H1 (cell line): ENCODE data around the gene DNAJB6. TPM values are rescaled to one million over a fixed set of nuclear protein-coding genes. Genes with fewer than 3 reads are reported as not detected.

Experiments used
- CTCF ChIA-PET: fragments of 300-600 bp; sonication (Branson Sonifier 250); formaldehyde crosslinking; loops from one replicate; lab custom pipeline; 2021; ENCODE audit not compliant: partially characterized antibody; lab: Charles Lee
- POLR2A ChIA-PET: fragments of 300-600 bp; sonication (Branson Sonifier 250); formaldehyde crosslinking; loops from one replicate; lab custom pipeline; 2021; ENCODE audit warnings: inconsistent platforms; ENCODE audit not compliant: partially characterized antibody; lab: Charles Lee
- DNase-seq, 2 experiments: peaks; one replicate each; pipeline versions ENCODE4 v3.0.0 to v3.0.0-alpha.2; 2010 to 2022; ENCODE audit warnings: low spot score in 2 of 2, low read depth in 1 of 2, mixed read lengths in 1 of 2
- FAIRE-seq: peaks from 2 replicates; lab custom pipeline; 2011; peaks lifted over from hg19 to GRCh38; lab: Jason Lieb, UNC
- H2AFZ ChIP-seq: 2 replicates; pipeline ENCODE4 v1.8.1; 2012; ENCODE audit warnings: low read length, inconsistent platforms
- H2AK5ac ChIP-seq: 2 replicates; pipeline ENCODE4 v1.6.1; 2013; ENCODE audit warnings: low read depth, low read length
- H2BK120ac ChIP-seq: replicated peaks from 2 replicates; pipeline ENCODE3; 2013; ENCODE audit warnings: low read depth, low read length, inconsistent platforms
- H2BK12ac ChIP-seq: 2 replicates; pipeline ENCODE4 v1.6.1; 2013; ENCODE audit warnings: low read depth, low read length
- H2BK15ac ChIP-seq: 2 replicates; pipeline ENCODE4 v1.6.1; 2013; ENCODE audit warnings: low read length
- H2BK20ac ChIP-seq: 2 replicates; pipeline ENCODE4 v1.6.1; 2013; ENCODE audit warnings: low read length
- H2BK5ac ChIP-seq: 2 replicates; pipeline ENCODE4 v1.6.1; 2013; ENCODE audit warnings: low read depth, low read length
- H3K14ac ChIP-seq: 2 replicates; pipeline ENCODE4 v1.6.1; 2013; ENCODE audit warnings: inconsistent platforms; ENCODE audit not compliant: insufficient read length
- H3K18ac ChIP-seq: 2 replicates; pipeline ENCODE4 v1.6.1; 2013; ENCODE audit warnings: low read length; ENCODE audit errors: extremely low read depth
- H3K23ac ChIP-seq: 2 replicates; pipeline ENCODE4 v1.6.1; 2013; ENCODE audit warnings: inconsistent platforms; ENCODE audit not compliant: insufficient read length
- H3K23me2 ChIP-seq: 2 replicates; pipeline ENCODE4 v1.6.1; 2013; ENCODE audit warnings: low read depth, low read length
- H3K27ac ChIP-seq: 2 replicates; pipeline ENCODE4 v1.6.1; 2011; ENCODE audit warnings: low read depth, low read length, inconsistent platforms
- H3K27me3 ChIP-seq, 4 experiments: replicated peaks in 1 of 4; 1 replicate in 1 of 4; 2 replicates in 3 of 4; pipeline versions ENCODE4 v1.6.1 to v1.8.1; 2011 to 2013; ENCODE audit warnings: low read length in 3 of 4, mild to moderate bottlenecking in 3 of 4, inconsistent platforms in 2 of 4, mixed read lengths in 2 of 4, moderate library complexity in 1 of 4; ENCODE audit not compliant: control insufficient read depth in 3 of 4, insufficient read depth in 3 of 4; ENCODE audit errors: extremely low read depth in 1 of 4
- H3K36me3 ChIP-seq, 4 experiments: 2 replicates each; pipeline versions ENCODE4 v1.6.1 to v1.8.1; 2011 to 2013; ENCODE audit warnings: mild to moderate bottlenecking in 4 of 4, low read length in 3 of 4, moderate library complexity in 2 of 4, control low read depth in 1 of 4, inconsistent platforms in 1 of 4; ENCODE audit not compliant: insufficient read depth in 4 of 4, control insufficient read depth in 2 of 4
- H3K4ac ChIP-seq: replicated peaks from 2 replicates; pipeline ENCODE3; 2013; ENCODE audit warnings: low read length, low read depth, mixed read lengths, inconsistent platforms; ENCODE audit not compliant: insufficient read length
- H3K4me1 ChIP-seq, 4 experiments: replicated peaks in 1 of 4; 1 replicate in 1 of 4; 2 replicates in 3 of 4; pipeline versions ENCODE4 v1.6.1 to v1.8.1; 2011 to 2013; ENCODE audit warnings: low read length in 3 of 4, inconsistent platforms in 2 of 4, mixed read lengths in 1 of 4; ENCODE audit not compliant: insufficient read depth in 4 of 4, control insufficient read depth in 3 of 4
- H3K4me2 ChIP-seq, 2 experiments: 2 replicates each; pipeline versions ENCODE4 v1.6.1 to v1.8.1; 2011 to 2013; ENCODE audit warnings: low read depth in 2 of 2, low read length in 2 of 2, control low read depth in 1 of 2, inconsistent platforms in 1 of 2, mild to moderate bottlenecking in 1 of 2; ENCODE audit not compliant: insufficient read depth in 1 of 2
- H3K4me3 ChIP-seq, 4 experiments: fragments of 200-600, 300-600 bp in 1 of 4; sonication (generic), shearing (Covaris generic), sonication (Bioruptor Twin) in 1 of 4; 2 replicates each; pipeline versions ENCODE4 v1.5.1 to v1.8.1; 2011 to 2016; ENCODE audit warnings: low read length in 4 of 4, low read depth in 3 of 4, control low read depth in 2 of 4, inconsistent platforms in 2 of 4, mild to moderate bottlenecking in 2 of 4, mixed read lengths in 1 of 4, moderate library complexity in 1 of 4; ENCODE audit not compliant: insufficient read depth in 2 of 4; ENCODE audit errors: extremely low read depth in 1 of 4
- H3K56ac ChIP-seq: replicated peaks from 2 replicates; pipeline ENCODE3; 2013; ENCODE audit warnings: low read depth, mild to moderate bottlenecking, mixed read lengths, low read length, inconsistent platforms; ENCODE audit not compliant: insufficient read length
- H3K79me1 ChIP-seq: 2 replicates; pipeline ENCODE4 v1.6.1; 2013; ENCODE audit warnings: low read depth, low read length, control low read depth
- H3K79me2 ChIP-seq, 2 experiments: 2 replicates each; pipeline versions ENCODE4 v1.6.1 to v1.8.1; 2012 to 2013; ENCODE audit warnings: low read length in 2 of 2, mild to moderate bottlenecking in 2 of 2, inconsistent platforms in 1 of 2; ENCODE audit not compliant: insufficient read depth in 2 of 2, control insufficient read depth in 1 of 2
- H3K9ac ChIP-seq, 4 experiments: replicated peaks in 1 of 4; 1 replicate in 1 of 4; 2 replicates in 3 of 4; pipeline versions ENCODE4 v1.6.1 to v1.8.1; 2011 to 2013; ENCODE audit warnings: low read depth in 3 of 4, low read length in 3 of 4, control low read depth in 2 of 4, mild to moderate bottlenecking in 2 of 4, moderate library complexity in 2 of 4, inconsistent platforms in 1 of 4; ENCODE audit errors: extremely low read depth in 1 of 4
- H3K9me3 ChIP-seq, 2 experiments: 2 replicates each; pipeline versions ENCODE4 v1.6.1 to v1.8.1; 2012 to 2013; ENCODE audit warnings: mild to moderate bottlenecking in 2 of 2, moderate library complexity in 2 of 2, control low read depth in 1 of 2, inconsistent platforms in 1 of 2, low read depth in 1 of 2, low read length in 1 of 2, mixed read lengths in 1 of 2; ENCODE audit not compliant: insufficient read depth in 2 of 2
- H4K20me1 ChIP-seq, 2 experiments: replicated peaks in 1 of 2; 2 replicates each; pipeline versions ENCODE3 to v1.8.1; 2011 to 2013; ENCODE audit warnings: inconsistent platforms in 2 of 2, low read length in 2 of 2, mild to moderate bottlenecking in 1 of 2; ENCODE audit not compliant: insufficient read depth in 2 of 2, control insufficient read depth in 1 of 2
- H4K5ac ChIP-seq: 2 replicates; pipeline ENCODE4 v1.6.1; 2013; ENCODE audit warnings: low read length, low read depth, mixed read lengths, inconsistent platforms; ENCODE audit not compliant: insufficient read length
- H4K8ac ChIP-seq: 2 replicates; pipeline ENCODE4 v1.8.0; 2013; ENCODE audit warnings: mild to moderate bottlenecking, moderate library complexity, low read length, inconsistent platforms; ENCODE audit not compliant: insufficient read depth; ENCODE audit errors: extremely low read depth
- H4K91ac ChIP-seq: replicated peaks from 2 replicates; pipeline ENCODE3; 2013; ENCODE audit warnings: low read length, mixed read lengths, inconsistent platforms; ENCODE audit not compliant: insufficient read length
- RXRA ChIP-seq: IDR thresholded peaks from 2 replicates; pipeline ENCODE4 v1.6.1; 2011; ENCODE audit warnings: low read depth, mild to moderate bottlenecking, low read length, moderate library complexity; ENCODE audit not compliant: insufficient read depth
- SRF ChIP-seq: IDR thresholded peaks from 2 replicates; pipeline ENCODE4 v1.6.1; 2011; ENCODE audit warnings: mild to moderate bottlenecking, low read depth, low read length, moderate library complexity
- TAF1 ChIP-seq: IDR thresholded peaks from 2 replicates; pipeline ENCODE4 v1.6.1; 2011; ENCODE audit warnings: mild to moderate bottlenecking, low read depth, low read length
- WGBS, 2 experiments: shearing (Covaris generic) in 1 of 2; methylation state at CpG; one replicate each; pipeline versions ENCODE4 v1.1.6 to v1.1.7; 2013 to 2015; ENCODE audit warnings: low lambda C conversion rate in 2 of 2, mixed read lengths in 2 of 2, inconsistent platforms in 1 of 2, low coverage in 1 of 2, missing lambda C conversion rate in 1 of 2; ENCODE audit not compliant: insufficient replicate concordance in 2 of 2, insufficient coverage in 1 of 2, insufficient read length in 1 of 2; ENCODE audit errors: extremely low coverage in 1 of 2, missing lambda C conversion rate in 1 of 2; 5-methylcytosine and 5-hydroxymethylcytosine counted together
- polyA plus RNA-seq, 7 experiments: library from polyadenylated mRNA; depleted of rRNA in 3 of 7; stranded (reverse) in 5 of 7; unstranded in 2 of 7; fragments of >200 nt in 5 of 7; fragments of 200-250 nt in 2 of 7; gene quantifications; 1 replicate in 5 of 7; 2 replicates in 1 of 7; 4 replicates in 1 of 7; pipeline versions ENCODE4 v1.2.1 to v1.2.3, GENCODE V29; 2011 to 2013; ENCODE audit warnings: missing spikeins in 2 of 7, mixed read lengths in 2 of 7
- total RNA-seq: library from RNA; stranded (reverse); fragmentation: NEBNext Ultra II Directional; extraction: Animal tissue kit (Norgen Biotek cat#: 25700); gene quantifications from 2 replicates; pipeline ENCODE4 v1.2.1, GENCODE V29; 2021

The DNAJB6 gene
- total and polyA plus RNA-seq, 2 of the 8 experiments (the other 6 are each of a cell fraction or from before 2014, with no cell fraction given), result 166 to 295 TPM

GRCh38 chr7:157419035-157419293 lies 82.2 kb downstream of the DNAJB6 start:
- H2BK5ac ChIP-seq, result no peak overlapping the region
- H2BK20ac ChIP-seq, result no peak overlapping the region
- DNase-seq (no peak), FAIRE-seq (no peak)
- no peak overlapping the region for H2BK12ac ChIP-seq
- no peak overlapping the region for H2BK120ac ChIP-seq
- H2AK5ac ChIP-seq, result no peak overlapping the region
- H3K56ac ChIP-seq, result no peak overlapping the region
- H4K5ac ChIP-seq, result no peak overlapping the region
- H3K9me3 ChIP-seq, result no peaks in the 10 kb centered on the region; a peak in 1 of 4 replicates
- H3K4me3 ChIP-seq, result no peak overlapping the region
- no peaks in the 10 kb centered on the region for H3K27me3 ChIP-seq
- H2AFZ ChIP-seq, result no peak overlapping the region
- peak overlapping the region; percentile 77; the same call in 1 of the 2 replicates for H4K8ac ChIP-seq
- H4K20me1 ChIP-seq, result peaks cover 2% of the 10 kb centered on the region in 2 experiments
- H3K14ac ChIP-seq, result no peak overlapping the region
- no peak overlapping the region for H3K18ac ChIP-seq
- H3K4me1 ChIP-seq, result no peaks in the 10 kb centered on the region; a peak in 2 of 7 replicates
- peaks cover 0 to 8% of the 10 kb centered on the region in 2 experiments; a peak in 1 of 4 replicates for H3K79me2 ChIP-seq
- ChIA-PET CTCF (interaction anchor here (1.5 kb wide), 1 partner anchor 22 kb away, joined by 3 read pairs; no protein-coding TSS in a partner anchor), POLR2A (interaction anchor here (0.7 to 1.3 kb wide), 3 partner anchors 13 to 26 kb away, joined by 3 to 4 read pairs (median 3); no protein-coding TSS in a partner anchor)
- H3K9ac ChIP-seq, result no peak overlapping the region
- no peak overlapping the region for H3K23ac ChIP-seq
- H3K4ac ChIP-seq, result no peak overlapping the region
- WGBS, 2 experiments, result 63% methylated on average over 2 of the region's 8 CpGs; no CpG with 5 or more reads in 1 of the 2 experiments
- H3K4me2 ChIP-seq, result no peak overlapping the region
- no peaks in the 10 kb centered on the region for H3K23me2 ChIP-seq
- no peak overlapping the region for H4K91ac ChIP-seq
- no peak overlapping the region for H2BK15ac ChIP-seq
- H3K79me1 ChIP-seq, result peaks cover 12% of the 10 kb centered on the region
- H3K36me3 ChIP-seq, result peaks cover 8 to 36% (median 27%) of the 10 kb centered on the region in 4 experiments
- no peak overlapping the region for H3K27ac ChIP-seq
- TF ChIP-seq RXRA (no peak), TAF1 (no peak), SRF (no peak)
